GM13977 (cell line): ENCODE data around the gene NPB.

Source experiments
- DNase-seq: peaks from one replicate; pipeline ENCODE4 v3.0.0; 2012; ENCODE audit warnings: low spot score
- in situ Hi-C: fragments of 300-500 bp; cut with MboI; formaldehyde crosslinking; loops from one replicate; pipeline ENCODE4 v1.12.0; 2022; ENCODE audit warnings: low sequenced_read_pairs, low pct_unique_long_range_greater_than_20kb, mixed read lengths, inconsistent platforms; ENCODE audit not compliant: unreplicated experiment
- TF ChIP-seq, protein P1 (sequence below): IDR thresholded peaks from 2 replicates; pipeline ENCODE4 v1.5.1; 2012; ENCODE audit warnings: mild to moderate bottlenecking, control low read depth; ENCODE audit not compliant: insufficient read depth; ENCODE audit errors: extremely low read depth, missing control alignments

NPB gene

DNA sequence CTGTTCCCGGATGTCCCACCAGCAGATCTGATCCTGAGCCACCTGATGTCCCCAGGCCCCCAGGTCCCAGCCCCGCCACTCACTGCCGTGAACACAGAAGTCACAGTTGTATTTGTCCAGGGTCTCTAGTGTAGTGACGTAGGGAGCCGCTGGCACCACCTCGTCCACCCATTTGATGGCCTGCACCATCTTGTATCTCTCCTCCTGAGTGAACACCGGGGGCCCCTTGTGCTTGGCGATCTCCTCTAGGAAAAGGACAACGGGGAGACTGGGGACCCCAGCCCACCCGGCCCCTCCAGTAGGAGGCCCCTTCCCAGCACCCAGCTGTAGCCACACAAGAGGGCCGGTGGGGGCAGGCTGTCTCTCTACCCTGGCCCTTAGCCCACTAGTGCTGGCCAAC, 6.8 kb downstream of the NPB start:
- TF ChIP-seq, protein P1, sequence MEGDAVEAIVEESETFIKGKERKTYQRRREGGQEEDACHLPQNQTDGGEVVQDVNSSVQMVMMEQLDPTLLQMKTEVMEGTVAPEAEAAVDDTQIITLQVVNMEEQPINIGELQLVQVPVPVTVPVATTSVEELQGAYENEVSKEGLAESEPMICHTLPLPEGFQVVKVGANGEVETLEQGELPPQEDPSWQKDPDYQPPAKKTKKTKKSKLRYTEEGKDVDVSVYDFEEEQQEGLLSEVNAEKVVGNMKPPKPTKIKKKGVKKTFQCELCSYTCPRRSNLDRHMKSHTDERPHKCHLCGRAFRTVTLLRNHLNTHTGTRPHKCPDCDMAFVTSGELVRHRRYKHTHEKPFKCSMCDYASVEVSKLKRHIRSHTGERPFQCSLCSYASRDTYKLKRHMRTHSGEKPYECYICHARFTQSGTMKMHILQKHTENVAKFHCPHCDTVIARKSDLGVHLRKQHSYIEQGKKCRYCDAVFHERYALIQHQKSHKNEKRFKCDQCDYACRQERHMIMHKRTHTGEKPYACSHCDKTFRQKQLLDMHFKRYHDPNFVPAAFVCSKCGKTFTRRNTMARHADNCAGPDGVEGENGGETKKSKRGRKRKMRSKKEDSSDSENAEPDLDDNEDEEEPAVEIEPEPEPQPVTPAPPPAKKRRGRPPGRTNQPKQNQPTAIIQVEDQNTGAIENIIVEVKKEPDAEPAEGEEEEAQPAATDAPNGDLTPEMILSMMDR, result no peak
- no peak for DNase-seq
- in situ Hi-C loops, result no loop called here

DNA sequence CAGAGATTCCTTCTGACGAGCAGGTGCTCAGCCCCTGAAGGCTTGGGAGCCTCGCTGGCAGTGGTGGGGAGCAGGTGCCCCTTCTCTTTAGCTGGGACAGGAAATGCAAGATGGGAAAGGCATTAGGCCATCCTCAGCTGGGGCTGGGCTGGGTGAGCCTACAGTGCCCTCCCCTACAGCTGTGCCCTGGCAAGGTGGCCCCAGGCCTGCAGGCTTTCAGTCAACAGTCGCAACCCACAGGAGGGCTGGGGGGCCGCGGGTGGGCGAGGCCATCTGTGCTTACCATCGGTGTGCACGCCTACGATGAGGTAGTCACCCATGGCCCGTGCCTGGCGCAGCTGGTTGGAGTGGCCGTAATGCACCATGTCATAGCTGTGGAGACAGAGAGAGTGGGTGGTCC, 7.2 kb downstream of the NPB start:
- in situ Hi-C loops, result no loop called here
- TF ChIP-seq, protein P1, result no peak

DNA sequence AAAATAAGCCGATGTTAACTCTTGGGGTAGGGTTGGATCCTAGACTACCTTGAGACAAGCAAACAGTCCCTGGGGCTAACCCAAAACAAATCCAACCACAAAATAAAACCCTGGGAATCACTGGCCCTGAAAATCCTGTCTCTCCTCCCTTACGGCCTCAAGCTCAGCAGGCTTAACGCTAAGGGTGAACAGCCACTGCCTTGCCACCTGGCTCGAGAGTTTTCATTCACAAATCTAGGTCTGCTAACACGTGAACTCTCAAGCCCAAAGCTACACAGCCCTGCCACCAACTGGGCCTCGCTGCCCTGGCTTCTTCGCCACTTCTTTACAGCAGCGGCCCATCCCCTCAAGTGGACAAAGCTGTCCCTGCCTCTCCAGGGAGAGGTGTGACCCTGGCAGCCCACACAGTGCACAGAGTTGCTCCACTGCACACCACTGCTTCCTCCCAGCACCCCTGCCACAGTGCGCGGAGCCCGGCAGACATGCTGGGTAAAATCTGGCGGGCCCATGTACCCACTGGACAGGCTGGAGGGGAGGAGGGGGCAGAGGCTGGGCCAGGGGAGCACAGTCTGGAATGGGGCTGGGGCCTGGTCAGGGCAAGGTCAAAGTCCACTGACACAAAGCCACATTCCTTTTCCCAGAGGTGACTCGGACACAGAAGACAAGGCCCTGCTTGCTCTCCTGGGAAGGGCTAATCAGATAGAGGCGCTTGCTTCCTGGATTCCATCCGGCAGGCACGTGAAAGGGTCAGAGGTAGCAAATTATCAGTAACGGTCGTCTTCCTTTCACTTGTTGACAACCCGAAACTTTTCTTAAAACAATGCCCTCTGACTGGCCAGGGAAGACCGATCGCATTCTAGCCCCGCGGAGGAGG, 8.2 kb downstream of the NPB start:
- in situ Hi-C loops, result no loop called here
- DNase-seq, result no peak
- TF ChIP-seq, protein P1, result no peak

More for the DNA sequence above, 7.2 kb downstream of the NPB start:
- no peak for DNase-seq

DNA sequence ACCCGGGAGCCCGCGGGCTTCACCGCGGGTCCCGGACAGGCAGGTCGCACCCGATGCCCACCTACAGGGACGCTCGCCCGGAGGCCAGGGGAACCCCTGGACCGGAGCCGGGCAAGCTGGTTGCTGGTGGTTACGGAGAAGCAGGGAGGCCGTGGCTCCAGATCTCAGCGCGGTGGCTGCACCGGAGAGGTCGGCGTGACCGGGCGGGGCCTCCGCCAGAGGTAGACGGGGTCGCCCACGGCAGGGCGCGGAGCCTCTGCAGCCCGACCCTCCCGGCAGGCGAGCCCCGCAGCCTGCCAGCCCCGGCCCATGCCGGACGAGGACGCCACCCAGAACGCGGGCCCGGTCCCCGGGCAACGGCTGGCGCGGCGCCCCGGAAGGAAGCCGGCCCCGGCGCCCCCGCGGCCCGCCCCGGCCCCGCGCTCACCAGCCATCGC, 8.8 kb downstream of the NPB start:
- in situ Hi-C loops, result no loop called here
- no peak for DNase-seq
- TF ChIP-seq, protein P1, result no peak

DNA sequence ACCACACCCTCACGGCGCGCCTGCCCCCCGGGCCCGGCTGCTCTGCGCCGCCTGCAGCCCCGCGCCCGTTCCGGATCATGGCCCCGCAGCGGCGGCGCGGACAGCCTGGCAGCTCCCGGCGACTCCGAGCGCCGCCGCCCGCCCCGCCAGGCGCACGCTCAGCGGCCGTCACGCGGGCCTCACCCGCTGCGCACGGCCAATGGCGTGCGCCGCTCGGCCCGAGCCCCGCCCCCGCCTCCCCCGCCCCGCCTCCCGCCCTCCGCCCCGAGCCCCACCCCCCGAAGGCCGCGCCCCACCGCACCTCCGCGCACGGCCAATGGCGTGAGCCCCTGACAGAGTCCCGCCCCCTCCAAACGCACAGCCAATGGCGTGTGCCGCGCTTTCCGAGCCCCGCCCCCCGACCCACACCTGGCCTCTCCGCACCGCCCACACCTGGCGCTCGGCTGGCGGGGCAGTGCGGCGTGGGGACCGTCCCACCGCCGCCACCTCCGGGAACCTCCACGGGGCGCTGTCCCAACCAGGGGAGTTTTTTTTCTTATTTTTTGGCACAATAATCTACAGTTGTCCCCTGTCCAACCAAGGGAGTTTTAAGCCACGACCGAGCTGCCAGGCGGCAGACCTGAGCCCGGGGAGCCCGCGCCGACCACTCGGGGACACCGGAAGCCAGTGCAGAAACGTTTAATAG, 9.4 kb downstream of the NPB start, which contains the start of gene PCYT2:
TSS of gene PCYT2 (minus strand) at position 123 of the 685 bp plus-strand sequence. CDS start at position 79, 44 bp downstream.
- DNase-seq, result peak; percentile 100

DNA sequence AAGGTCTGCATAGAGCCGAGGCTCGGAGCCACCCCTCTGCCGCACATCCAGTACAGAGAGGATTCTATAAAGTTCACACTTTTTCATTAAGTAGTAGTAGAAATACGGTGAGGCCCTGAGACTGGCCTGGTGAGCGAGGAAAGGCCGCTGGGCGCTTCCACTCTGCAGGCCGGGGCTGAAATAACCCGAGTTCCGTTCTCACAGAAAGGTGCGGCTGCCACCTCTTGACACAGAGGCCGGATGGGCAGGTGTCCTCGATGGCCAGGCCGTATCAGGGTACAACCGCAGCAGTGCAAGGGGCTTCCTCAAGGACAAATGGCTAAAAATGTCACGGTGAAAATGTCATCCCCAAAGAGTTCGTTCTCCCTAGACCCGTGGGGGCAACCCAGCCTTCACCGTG, 9.9 kb downstream of the NPB start:
- in situ Hi-C loops, result no loop called here
- TF ChIP-seq, protein P1, result no peak
- no peak for DNase-seq

More for the DNA sequence above, 9.4 kb downstream of the NPB start, which contains the start of gene PCYT2:
- in situ Hi-C loops, result no loop called here
- TF ChIP-seq, protein P1, result no peak
